Fibroblast of skin of right biceps (primary cell): ENCODE results near the gene OR14I1.

Experiments
- DNase-seq: peaks from one replicate; pipeline ENCODE4 v3.0.0-alpha.2; 2013

OR14I1 gene

GRCh38 chr1:248702714-248703113 is at the start of gene OR14I1:
OR14I1 (minus strand) TSS chr1:248702766.
- no peak for DNase-seq

DNA sequence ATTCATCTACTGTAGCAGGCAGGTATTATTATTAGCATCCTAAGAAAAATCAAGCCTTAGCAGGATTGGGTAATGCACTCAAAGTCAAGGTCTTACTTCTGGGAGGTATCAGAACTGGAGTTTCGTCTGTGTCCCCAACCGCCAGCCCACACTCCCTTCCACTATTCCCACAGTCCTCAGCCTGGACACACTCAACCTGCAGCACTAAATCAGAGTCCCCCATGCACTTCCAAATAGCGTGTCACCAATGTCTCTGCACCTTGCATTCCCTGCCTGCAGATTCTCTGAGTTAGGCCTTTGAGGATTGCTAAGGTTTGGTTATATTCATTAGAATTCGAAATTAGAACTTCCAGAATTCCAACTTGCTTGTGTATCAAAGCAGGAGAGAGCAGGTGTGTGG is 49.1 kb upstream of the OR14I1 start:
- no peak for DNase-seq

DNA sequence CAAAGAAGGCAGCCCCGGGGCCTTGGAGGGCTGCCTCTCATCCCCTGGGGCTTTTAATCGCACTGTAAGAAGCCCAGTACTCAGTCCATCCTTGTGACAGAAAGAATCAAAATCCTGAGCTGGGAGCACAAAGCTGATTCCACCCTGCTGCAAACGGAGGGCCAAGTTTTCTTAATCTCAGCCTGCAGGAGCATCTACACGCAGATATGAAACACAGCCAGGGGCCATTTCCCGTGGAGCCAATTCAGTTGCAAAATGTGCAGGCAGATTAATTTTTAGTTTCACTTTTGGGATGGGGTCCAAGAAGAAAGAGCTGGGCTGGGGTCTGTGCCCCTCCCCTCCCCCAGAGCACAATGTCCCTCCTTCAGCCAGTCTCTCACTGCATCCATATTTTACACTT is 48.6 kb upstream of the OR14I1 start:
- DNase-seq = no peak

DNA sequence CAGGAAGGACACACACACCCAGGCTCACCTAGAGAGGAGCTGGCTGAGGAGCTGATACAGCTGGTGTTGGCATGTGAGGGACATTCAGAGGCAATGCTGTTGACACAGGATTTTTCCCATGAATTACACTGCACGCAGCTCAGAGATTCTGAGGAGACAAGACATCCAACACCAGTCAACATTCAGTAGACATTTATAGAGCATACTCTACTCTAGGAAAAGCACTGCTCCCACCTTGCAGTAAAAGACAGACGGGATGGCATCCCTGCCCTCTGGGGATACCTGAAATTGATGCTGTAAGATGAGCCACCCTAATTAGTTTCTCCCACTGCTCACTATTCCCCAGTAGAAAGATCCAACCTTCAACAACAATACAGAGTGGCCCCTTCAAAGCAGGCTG is 47.9 kb upstream of the OR14I1 start:
- no peak for DNase-seq

- no peak for DNase-seq
These were observed 45.6 kb upstream of the OR14I1 start for GRCh38 chr1:248748211-248748610.

DNA sequence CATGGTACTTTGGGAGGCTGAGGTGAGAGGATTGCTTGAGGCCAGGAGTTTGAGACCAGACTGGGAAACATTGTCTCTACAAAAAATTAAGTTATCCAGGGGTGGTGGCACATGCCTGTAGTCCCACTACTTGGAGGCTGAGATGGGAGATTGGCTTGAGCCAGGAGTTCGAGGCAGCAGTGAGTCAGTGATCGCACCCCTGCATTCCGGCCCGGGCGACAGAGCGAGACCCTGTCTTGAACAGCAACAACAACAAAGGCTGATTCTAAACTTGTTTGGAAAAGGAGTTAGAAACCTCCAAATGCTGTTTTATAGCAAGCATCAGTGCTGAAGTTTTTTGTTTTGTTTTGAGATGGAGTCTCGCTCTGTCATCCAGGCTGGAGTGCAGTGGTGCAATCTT is 38.3 kb upstream of the OR14I1 start:
- DNase-seq = no peak

DNA sequence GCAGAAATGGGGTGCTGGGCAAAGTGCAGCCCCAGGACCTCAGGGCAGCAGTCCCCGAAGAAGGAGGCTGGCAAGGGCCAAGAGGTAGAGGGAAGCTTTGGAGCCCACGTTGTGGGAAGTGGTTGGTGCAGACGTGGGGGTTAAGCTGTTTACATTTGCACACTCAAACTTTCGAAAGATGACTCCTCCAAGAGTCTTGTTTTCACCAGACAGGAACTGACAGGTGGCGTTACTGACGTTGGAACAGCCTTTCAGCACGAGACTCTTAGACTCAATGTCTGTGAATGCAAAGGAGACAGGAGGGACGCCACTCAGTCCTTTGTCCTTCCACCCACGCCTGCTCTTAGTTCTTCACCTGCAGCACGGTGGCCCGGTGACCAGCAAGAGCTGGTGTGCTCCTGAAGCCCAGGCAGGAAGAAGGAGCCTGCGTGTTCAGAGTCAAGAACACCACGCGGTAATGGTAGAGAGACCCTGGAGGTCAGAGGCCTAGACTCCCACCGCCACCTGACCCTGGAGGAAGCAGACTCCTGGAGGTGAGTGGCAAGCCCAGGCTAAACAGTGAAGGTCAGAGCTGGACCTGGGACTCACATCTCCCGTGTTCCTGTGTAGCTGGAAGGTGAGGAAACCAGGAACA is 37.1 kb upstream of the OR14I1 start:
- no peak for DNase-seq

DNA sequence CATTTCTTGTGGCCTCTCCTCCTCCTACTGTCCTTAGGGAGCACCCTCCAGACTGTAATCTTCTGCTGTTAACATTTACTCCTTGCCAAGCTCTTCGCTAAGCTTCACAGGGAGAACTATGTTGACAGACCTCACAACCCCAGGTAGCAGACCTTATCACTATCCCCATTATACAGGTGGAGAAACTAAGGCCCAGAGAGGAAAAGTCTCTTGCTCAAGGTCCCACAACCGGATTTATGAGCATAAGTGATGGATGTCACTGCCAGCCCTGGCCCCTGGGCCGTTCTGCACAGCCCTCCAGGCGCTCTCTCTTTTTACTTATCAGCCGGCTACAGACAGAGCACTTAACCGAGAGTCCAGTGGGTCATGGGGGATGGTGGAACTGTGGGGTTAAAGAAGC is 34.9 kb upstream of the OR14I1 start:
- DNase-seq = no peak

- DNase-seq = no peak
These were observed 34.4 kb upstream of the OR14I1 start for GRCh38 chr1:248736977-248737376.

DNA sequence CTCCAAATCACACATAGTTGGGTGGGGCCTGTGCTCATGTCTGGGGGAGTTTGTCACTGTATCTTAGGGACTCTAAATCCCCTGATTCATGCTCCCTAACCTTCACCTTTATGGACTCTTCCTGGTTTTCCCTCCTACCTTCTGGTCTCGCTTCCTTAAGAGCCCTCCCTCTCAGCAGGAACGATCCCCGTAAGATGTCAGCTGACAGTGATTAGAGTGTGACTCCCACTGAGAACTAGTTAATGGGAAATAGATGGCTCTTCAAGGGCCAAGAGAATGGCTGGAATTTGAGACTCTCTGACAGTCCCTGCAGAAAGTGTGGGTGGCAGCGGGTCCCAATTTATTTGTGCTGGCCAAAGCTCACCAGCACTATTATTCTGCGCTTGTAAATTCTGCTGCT is 31.0 kb upstream of the OR14I1 start:
- no peak for DNase-seq

GRCh38 chr1:248730507-248731335 is 28.2 kb upstream of the OR14I1 start:
- DNase-seq = no peak

DNA sequence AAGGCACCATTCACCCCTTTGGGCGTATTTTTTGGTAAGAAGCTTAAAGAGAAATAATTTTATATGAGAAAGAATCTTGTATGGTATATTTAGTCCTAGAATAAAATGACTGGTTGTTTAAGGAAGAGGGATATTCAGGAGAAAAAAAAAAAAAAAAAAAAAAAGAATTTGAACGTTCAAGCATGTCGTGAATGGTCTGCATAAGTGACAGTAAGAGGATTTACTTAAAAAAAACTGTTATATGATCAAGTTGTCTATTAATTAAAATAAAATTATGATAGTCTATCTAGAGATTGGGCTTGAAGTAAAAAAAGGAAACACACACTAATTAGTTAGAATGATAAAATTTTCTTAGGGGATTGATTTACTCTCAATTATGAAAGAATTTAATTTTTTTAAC is 11.7 kb upstream of the OR14I1 start:
- DNase-seq = peak; percentile 2

DNA sequence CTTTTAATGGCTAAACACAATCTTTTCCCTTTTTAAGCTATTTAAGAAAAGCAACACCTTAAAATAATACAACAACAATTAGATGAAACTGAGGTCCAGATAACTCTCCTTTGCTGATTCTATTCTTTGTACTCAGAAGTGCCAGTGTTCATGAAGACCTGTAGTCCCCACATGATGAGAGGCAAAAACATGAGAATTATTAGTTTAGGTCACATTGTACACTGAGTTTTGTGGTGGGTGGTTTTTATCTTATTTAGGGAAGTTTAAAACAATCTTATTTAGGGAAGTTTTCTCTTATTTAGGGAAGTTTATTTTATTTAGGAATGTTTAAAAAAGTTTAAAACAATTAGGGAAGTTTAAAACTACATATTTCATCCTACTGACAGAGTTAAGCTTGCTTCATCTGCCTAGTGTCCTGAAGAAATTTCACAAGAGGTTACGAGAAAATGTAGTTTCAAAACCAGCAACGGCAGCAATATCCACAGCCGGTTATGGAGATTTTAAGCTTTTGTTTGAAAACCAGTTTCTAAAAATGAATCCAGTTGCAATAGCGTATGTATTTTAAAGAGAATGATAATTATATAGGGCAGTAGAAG is 7.8 kb upstream of the OR14I1 start:
- DNase-seq = no peak

DNA sequence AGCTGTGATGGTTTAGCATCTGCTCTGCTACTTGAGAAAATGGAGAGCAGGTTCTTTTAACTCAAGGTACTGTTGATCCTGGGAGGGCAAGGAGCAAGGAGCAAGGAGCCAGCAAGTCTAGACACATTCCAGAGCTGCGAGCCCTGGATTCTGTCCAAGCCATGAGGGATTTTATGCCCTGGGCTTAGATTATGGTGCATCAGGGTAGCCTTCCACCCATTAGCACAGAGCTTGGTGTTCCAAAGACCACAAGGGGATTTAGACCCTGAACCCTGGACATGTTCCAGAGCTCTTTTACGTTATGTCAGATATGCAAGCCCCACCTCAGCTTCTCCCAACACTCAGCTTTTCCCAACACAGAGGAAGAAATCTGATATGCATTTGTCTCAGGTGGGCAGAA is 2.0 kb upstream of the OR14I1 start:
- DNase-seq = no peak

GRCh38 chr1:248703674-248704073 is 1.1 kb upstream of the OR14I1 start:
- DNase-seq = no peak

DNA sequence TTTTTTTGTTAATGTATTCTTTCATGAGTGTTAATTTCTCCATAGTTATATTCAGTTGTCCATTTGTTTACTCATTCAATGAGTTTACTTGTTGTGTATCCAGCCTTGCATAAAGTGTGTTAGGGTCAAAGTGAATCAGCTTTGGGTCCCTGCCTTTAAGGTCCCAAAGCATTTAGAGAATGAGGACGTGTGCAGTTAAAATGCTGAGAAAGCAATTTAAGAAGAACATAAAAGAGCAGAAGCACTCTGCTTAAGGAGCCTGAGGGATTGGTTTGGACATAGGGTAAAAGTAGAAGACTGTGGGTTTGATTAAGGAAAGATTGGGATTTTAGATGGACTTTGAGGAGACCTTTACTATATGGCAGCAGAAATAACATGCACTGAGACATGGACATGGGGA is 3.5 kb downstream of the OR14I1 start:
- DNase-seq = no peak

DNA sequence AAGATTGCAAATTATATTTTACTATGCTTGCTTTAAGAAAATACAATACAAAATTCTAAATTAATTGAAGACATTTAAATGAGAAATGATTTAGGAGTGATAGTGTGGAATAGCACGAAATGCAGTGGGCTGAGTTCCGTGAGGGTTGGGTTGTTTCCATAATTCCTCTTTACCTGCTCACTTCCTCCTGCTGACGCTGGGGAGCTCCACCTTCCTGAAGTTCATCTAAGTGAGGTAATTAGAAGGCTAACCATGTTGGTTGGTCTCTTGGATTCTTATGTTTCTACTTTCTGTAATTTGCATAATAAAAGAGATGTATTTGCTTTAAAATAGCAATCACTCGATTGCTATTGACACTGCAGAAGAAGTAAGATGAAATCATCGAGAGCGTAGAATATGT is 4.7 kb downstream of the OR14I1 start:
- no peak for DNase-seq

DNA sequence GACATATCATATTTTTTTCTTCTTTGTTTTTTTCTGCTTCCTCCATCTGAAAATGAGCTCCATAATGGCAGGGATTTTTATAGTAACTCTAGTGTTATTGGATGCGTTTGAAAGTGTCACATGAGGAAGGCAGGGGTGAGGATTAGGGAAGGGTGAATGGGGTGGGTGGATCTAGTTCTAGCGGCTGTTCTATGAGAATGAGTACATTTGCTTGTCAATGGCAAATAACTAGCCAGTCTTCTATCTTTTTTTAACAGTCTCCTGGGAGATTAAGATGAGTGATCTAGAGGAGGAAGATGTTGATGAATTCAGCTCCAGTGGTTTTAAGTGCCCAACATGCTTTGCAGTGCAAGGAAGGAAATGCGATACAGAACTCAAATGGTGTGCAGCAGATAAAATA is 5.8 kb downstream of the OR14I1 start:
- DNase-seq = no peak

DNA sequence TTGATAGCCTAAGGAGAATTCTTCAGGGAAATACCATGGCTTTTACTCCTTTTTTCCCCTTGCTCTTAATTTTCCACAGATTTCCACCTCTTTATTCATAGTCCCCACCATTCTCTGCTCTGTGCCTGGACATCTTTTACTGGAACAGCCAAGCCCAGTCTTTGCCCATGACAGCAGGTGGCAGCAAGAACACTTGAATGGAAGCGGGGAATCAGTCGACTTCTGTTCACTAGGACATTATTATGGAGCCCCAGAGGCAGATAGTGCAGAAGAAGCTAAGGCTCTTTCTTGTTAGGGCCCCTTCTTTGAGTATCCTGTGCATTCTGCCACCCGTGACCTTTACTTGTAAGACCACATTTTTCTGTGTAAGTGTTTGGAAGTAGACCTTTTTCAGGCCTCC is 6.3 kb downstream of the OR14I1 start:
- DNase-seq = no peak

GRCh38 chr1:248695451-248696132 is 7.0 kb downstream of the OR14I1 start:
- no peak for DNase-seq

GRCh38 chr1:248691567-248692155 is 10.9 kb downstream of the OR14I1 start:
- no peak for DNase-seq

GRCh38 chr1:248688527-248689298 is 13.9 kb downstream of the OR14I1 start:
- DNase-seq = no peak

DNA sequence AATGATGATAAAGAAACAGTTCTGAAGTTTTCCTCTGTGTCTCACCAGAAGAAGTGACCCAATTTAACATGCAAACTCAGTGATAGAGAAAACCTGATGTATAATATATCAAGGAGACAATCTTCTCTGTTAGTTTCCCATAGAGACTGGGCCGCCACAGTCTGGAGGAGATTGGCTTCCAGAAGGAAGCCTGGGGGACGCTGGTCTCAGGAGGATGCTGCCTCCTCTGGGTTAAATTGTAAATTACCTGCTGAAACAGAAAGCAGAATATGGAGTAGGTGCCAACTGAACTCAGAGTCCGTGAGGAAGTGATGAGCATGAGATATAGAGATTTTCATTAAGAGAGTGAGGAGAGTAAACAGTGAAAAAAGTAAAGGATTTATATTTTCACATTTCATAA is 15.8 kb downstream of the OR14I1 start:
- DNase-seq = no peak
